IPS DF 19.7 (cell line): ENCODE data around the gene ACOT6.
"Not testable (repeated sequence)": the region's sequence is repeated elsewhere in the genome, so short reads cannot be mapped to it uniquely, and the experiment has no call there.

ENCODE experiments used
- DNase-seq: peaks from one replicate; pipeline ENCODE4 v3.0.0-alpha.2; 2013; ENCODE audit warnings: low read depth, low spot score

Gene ACOT6

DNA sequence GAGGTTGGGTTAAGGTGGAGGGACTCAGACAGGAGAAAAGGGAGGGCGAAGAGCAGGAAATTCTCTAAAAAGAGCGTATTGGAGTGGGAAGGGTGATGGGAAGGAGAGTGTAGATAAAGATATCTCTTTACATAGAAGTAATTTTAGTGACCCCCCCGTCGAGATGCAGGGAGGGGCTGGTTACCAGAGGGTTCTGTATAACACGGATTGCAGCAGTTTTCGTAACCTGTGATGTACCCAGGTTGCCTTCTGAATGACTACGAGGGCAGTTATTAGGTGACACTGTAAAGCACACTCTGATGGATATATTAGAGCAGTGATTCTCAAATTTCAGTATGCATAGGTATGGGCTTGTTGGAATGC lies 32.9 kb downstream of the ACOT6 start:
- DNase-seq, result no peak

DNA sequence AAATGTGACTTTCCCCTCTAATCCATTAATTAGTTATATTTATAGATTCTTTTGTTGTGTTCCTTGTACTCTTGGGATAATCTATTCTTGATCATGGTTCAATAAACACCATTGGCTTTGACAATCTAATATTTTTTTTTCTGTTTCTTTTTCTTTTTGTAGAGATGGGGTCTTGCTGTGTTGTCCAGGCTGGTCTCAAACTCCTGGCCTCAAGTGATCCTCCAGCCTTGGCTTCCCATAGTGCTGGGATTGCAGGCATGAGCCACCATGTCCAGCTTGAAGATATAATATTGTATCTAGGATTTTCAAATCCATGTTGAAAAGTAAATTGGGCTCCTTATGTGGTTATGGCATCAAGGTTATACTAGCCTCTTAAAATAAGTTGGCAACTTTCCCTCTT lies 38.7 kb downstream of the ACOT6 start:
- DNase-seq, result no peak

GRCh38 chr14:73655851-73656250 lies 43.5 kb downstream of the ACOT6 start:
- no peak for DNase-seq

DNA sequence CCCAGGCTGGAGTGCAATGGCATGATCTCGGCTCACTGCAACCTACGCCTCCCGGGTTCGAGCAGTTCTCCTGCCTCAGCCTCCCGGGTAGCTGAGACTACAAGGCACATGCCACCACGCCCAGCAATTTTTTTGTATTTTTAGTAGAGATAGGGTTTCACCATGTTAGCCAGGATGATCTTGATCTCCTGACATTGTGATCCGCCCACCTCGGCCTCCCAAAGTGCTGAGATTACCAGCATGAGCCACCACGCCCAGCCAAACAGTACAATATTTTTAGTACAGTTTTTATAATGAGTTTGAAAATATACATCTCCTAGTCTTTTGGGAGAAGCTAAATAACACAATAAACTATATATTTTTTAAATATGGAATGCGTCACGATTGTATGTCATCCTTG lies 46.9 kb downstream of the ACOT6 start:
- DNase-seq, result not testable (repeated sequence)

DNA sequence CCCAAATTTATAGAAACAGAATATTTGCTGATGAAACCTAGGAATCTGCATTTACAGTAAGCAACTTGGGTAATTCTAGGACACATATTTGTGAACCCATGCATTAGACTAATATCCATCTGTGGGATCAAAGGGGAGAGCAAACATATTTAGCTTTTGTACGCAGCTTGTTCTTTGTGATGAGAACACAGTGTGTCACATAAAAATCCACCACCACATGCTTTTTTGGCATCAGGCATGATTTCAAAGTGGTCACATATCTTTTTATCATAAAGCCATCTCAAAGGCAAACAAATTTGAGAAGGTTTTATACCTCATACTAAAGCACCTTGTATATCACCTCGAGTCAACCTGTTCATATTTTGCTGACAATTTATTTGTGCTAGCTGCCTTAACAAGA lies 48.2 kb downstream of the ACOT6 start:
- DNase-seq, result no peak

- no peak for DNase-seq
Observed at GRCh38 chr14:73661872-73662271, 49.6 kb downstream of the ACOT6 start.

DNA sequence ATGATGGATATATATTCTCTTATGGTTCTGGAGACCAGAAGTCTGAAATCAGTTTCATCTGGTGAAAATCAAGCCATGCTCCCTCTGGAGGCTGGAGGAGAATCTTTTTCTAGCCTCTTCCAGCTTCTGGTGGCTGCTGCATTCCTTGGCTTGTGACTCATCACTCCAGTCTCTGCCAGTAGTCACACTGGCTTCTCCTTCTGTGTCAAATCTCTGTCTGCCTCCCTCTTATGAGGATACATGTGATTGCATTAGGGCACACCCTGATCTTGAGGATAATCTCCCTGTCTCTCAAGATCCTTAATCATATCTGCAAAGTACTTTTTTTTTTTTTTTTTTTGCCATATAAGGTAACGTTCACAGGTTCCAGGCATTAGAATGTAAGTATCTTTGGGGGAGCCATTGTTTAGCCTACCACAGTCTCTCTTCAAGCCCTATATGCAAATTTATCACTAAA lies 50.2 kb downstream of the ACOT6 start:
- DNase-seq, result peak; percentile 67

DNA sequence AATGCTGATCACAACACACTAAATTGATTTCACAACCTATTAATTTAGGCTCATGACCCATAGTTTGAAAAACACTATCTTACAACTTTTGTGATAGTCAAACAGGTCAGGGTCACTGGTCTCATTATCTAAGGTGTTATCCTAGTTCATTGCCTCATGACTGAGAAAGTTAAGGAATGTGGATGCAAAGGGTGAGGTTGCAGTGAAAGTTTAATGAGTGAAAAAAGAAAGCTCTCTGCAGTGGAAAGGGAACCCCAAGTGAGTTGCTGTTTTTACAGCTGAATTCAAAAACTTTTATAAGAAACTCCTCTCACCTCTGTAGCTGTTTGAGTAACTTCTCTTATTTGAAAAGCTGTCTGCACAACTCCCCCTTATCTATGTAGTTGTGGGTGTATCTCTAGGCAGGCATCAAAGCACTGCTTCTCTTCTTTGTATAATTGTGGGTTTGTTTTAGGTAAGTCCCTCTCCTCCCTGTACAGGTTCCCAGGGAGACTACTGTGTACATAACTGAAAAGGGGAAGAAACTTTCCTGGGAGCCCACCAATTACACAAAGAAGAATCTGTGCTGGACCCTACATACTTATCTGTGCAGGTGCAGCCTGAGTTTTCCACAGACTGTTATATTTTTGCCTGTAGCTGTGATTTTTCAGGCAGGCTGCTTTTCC lies 51.4 kb downstream of the ACOT6 start:
- no peak for DNase-seq

GRCh38 chr14:73665130-73665529 lies 52.8 kb downstream of the ACOT6 start:
- DNase-seq, result no peak

- no peak for DNase-seq
Observed at GRCh38 chr14:73666583-73666982, 54.3 kb downstream of the ACOT6 start.

DNA sequence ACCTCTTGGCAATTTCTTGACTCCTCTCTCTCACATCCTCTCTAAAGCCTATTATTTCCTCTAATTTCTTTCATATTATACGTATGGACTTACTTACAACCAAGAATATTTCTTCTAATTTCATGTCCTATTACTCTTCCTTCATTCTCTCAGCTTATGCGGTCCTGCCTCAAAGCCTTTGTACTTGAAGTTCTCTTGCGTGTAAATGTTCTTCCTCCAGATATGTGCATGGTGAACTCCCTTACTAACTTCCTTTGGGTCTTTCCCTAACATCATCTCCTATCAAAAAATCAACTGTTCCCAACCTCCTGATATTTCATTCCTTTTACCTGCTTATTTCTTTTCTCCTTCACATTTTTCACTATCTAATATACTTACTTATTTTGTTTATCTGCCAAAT lies 55.5 kb downstream of the ACOT6 start:
- no peak for DNase-seq
